SK-N-SH (cell line): Measurements from ENCODE around the gene MAP2. TPM values are rescaled to one million over a fixed set of nuclear protein-coding genes. Genes with fewer than 3 reads are reported as not detected.

ENCODE experiments used
- CTCF ChIA-PET: fragments of 300-600, 350-600 bp; formaldehyde crosslinking; extraction: SDS; loops from one replicate; lab custom pipeline; 2021; lab: Yijun Ruan, JAX
- POLR2A ChIA-PET: fragments of 350-600 bp; sonication (Branson Sonifier 250); formaldehyde crosslinking; extraction: SDS; loops from one replicate; lab custom pipeline; 2020; ENCODE audit warnings: antibody characterized with exemption, inconsistent platforms; lab: Yijun Ruan, JAX
- DNase-seq: peaks from one replicate; pipeline ENCODE4 v3.0.0; 2012
- H2AFZ ChIP-seq: fragments of 200-600 bp; sonication (generic); 2 replicates; pipeline ENCODE4 v1.8.1; 2016; ENCODE audit warnings: antibody characterized with exemption, mild to moderate bottlenecking, low read depth
- H3F3A ChIP-seq: fragments of 200-600 bp; sonication (generic); replicated peaks from 2 replicates; pipeline ENCODE3; 2016; ENCODE audit warnings: antibody characterized with exemption, mild to moderate bottlenecking; ENCODE audit not compliant: insufficient read depth
- H3K27ac ChIP-seq, 2 experiments: fragments of 200-500 bp in 1 of 2; fragments of 200-600 bp in 1 of 2; sonication (Bioruptor generic) in 1 of 2; sonication (generic), shearing (Covaris generic) in 1 of 2; 2 replicates each; pipeline versions ENCODE4 v1.5.1 to v1.6.1; 2014 to 2016; ENCODE audit warnings: low read depth in 2 of 2, inconsistent platforms in 1 of 2, low read length in 1 of 2, mild to moderate bottlenecking in 1 of 2, mixed read lengths in 1 of 2
- H3K27me3 ChIP-seq: fragments of 200-600 bp; sonication (generic), shearing (Covaris generic); 2 replicates; pipeline ENCODE4 v1.6.1; 2016; ENCODE audit warnings: mixed run types; ENCODE audit not compliant: insufficient read depth
- H3K36me3 ChIP-seq, 2 experiments: fragments of 200-500 bp in 1 of 2; fragments of 200-600 bp in 1 of 2; sonication (Bioruptor generic) in 1 of 2; sonication (generic) in 1 of 2; replicated peaks in 1 of 2; 2 replicates each; pipeline versions ENCODE3 to v1.5.1; 2014 to 2016; ENCODE audit warnings: low read length in 1 of 2, mild to moderate bottlenecking in 1 of 2; ENCODE audit not compliant: insufficient read depth in 2 of 2, control insufficient read depth in 1 of 2
- H3K4me1 ChIP-seq, 2 experiments: fragments of 200-500 bp in 1 of 2; fragments of 200-600 bp in 1 of 2; sonication (Bioruptor generic) in 1 of 2; sonication (generic), shearing (Covaris generic) in 1 of 2; 2 replicates each; pipeline versions ENCODE4 v1.5.1 to v1.6.1; 2014 to 2016; ENCODE audit warnings: low read depth in 1 of 2, low read length in 1 of 2, mixed run types in 1 of 2; ENCODE audit not compliant: insufficient read depth in 2 of 2, control insufficient read depth in 1 of 2
- H3K4me2 ChIP-seq: fragments of 200-600 bp; sonication (generic), shearing (Covaris generic); 2 replicates; pipeline ENCODE4 v1.6.1; 2017; ENCODE audit warnings: mixed run types
- H3K4me3 ChIP-seq, 2 experiments: fragments of 200-500 bp in 1 of 2; fragments of 200-600 bp in 1 of 2; sonication (Bioruptor generic) in 1 of 2; sonication (generic), shearing (Covaris generic) in 1 of 2; 2 replicates each; pipeline versions ENCODE4 v1.5.1 to v1.8.1; 2014 to 2016; ENCODE audit warnings: low read depth in 2 of 2, inconsistent platforms in 1 of 2, low read length in 1 of 2, mild to moderate bottlenecking in 1 of 2, mixed read lengths in 1 of 2, moderate library complexity in 1 of 2
- H3K79me2 ChIP-seq: fragments of 200-600 bp; sonication (generic); 2 replicates; pipeline ENCODE4 v1.8.1; 2017; ENCODE audit warnings: mild to moderate bottlenecking; ENCODE audit not compliant: insufficient read depth
- H3K9ac ChIP-seq: fragments of 200-600 bp; sonication (generic); 2 replicates; pipeline ENCODE4 v1.6.1; 2017; ENCODE audit warnings: mixed run types
- H3K9me2 ChIP-seq: fragments of 200-600 bp; sonication (generic); 2 replicates; pipeline ENCODE4 v1.6.1; 2017; ENCODE audit warnings: mixed run types
- H3K9me3 ChIP-seq: fragments of 200-600 bp; sonication (generic); 2 replicates; pipeline ENCODE4 v1.6.1; 2017; ENCODE audit warnings: mixed run types, mild to moderate bottlenecking, moderate library complexity
- H4K20me1 ChIP-seq: fragments of 200-600 bp; sonication (generic); 2 replicates; pipeline ENCODE4 v1.6.1; 2017; ENCODE audit warnings: mild to moderate bottlenecking, mixed run types; ENCODE audit not compliant: insufficient read depth
- CTCF ChIP-seq: fragments of 200-600 bp; sonication (generic); IDR thresholded peaks from 2 replicates; pipeline ENCODE4 v1.6.1; 2017; ENCODE audit warnings: antibody characterized with exemption, mild to moderate bottlenecking, moderate library complexity
- FOSL2 ChIP-seq: IDR thresholded peaks from 2 replicates; pipeline ENCODE4 v1.4.0; 2012; ENCODE audit warnings: low read depth, mild to moderate bottlenecking, moderate library complexity, borderline replicate concordance
- FOXJ3 ChIP-seq: sonication (generic); formaldehyde crosslinking; IDR thresholded peaks from 2 replicates; pipeline ENCODE4 v1.5.1; 2020; ENCODE audit warnings: mild to moderate bottlenecking, missing genetic modification reagents
- FOXM1 ChIP-seq: IDR thresholded peaks from 2 replicates; pipeline ENCODE4 v1.4.0; 2012; ENCODE audit warnings: low read depth, mild to moderate bottlenecking
- GABPA ChIP-seq: IDR thresholded peaks from 2 replicates; pipeline ENCODE4 v1.4.0; 2012; ENCODE audit warnings: low read depth, mild to moderate bottlenecking
- GATA2 ChIP-seq: sonication (generic); formaldehyde crosslinking; IDR thresholded peaks from 2 replicates; pipeline ENCODE4 v1.5.0; 2020; ENCODE audit warnings: mild to moderate bottlenecking, missing genetic modification reagents
- JUND ChIP-seq: IDR thresholded peaks from 2 replicates; pipeline ENCODE4 v1.4.0; 2012
- NFIC ChIP-seq: IDR thresholded peaks from 2 replicates; pipeline ENCODE4 v1.4.0; 2012; ENCODE audit warnings: borderline replicate concordance
- NRF1 ChIP-seq: IDR thresholded peaks from 2 replicates; pipeline ENCODE4 v1.6.1; 2012; ENCODE audit warnings: low read depth, mild to moderate bottlenecking, low read length
- PBX3 ChIP-seq: IDR thresholded peaks from 2 replicates; pipeline ENCODE4; 2012
- POLR2AphosphoS5 ChIP-seq: IDR thresholded peaks from 2 replicates; pipeline ENCODE4 v1.6.1; 2012; ENCODE audit warnings: low read depth, low read length
- RCOR1 ChIP-seq: fragments of 150-350 bp; IDR thresholded peaks from 2 replicates; pipeline ENCODE4 v1.6.1; 2017; ENCODE audit warnings: antibody characterized with exemption, low read length
- RXRA ChIP-seq: IDR thresholded peaks from 2 replicates; pipeline ENCODE4 v1.4.0; 2012; ENCODE audit warnings: low read depth, mild to moderate bottlenecking, borderline replicate concordance
- SIN3A ChIP-seq: IDR thresholded peaks from 2 replicates; pipeline ENCODE4 v1.6.1; 2012; ENCODE audit warnings: low read depth, mild to moderate bottlenecking, low read length, moderate library complexity, borderline replicate concordance
- YY1 ChIP-seq: IDR thresholded peaks from 2 replicates; pipeline ENCODE4 v1.4.0; 2012; ENCODE audit warnings: low read depth, mild to moderate bottlenecking
- polyA plus RNA-seq, 3 experiments: library from polyadenylated mRNA; depleted of rRNA; stranded (reverse); fragments of >200 nt; gene quantifications; 2 replicates each; pipeline ENCODE4 v1.2.3, GENCODE V29; 2012
- TF ChIP-seq, protein P1 (sequence below): IDR thresholded peaks from 2 replicates; pipeline ENCODE4 v1.4.0; 2012; ENCODE audit warnings: low read depth, borderline replicate concordance
- TF ChIP-seq, protein P2 (sequence below): IDR thresholded peaks from 2 replicates; pipeline ENCODE4 v1.4.0; 2012; ENCODE audit warnings: low read depth, borderline replicate concordance

Gene MAP2
- polyA plus RNA-seq, 1 of the 3 experiments (the other 2 are of a cell fraction) = 7.8 TPM

DNA sequence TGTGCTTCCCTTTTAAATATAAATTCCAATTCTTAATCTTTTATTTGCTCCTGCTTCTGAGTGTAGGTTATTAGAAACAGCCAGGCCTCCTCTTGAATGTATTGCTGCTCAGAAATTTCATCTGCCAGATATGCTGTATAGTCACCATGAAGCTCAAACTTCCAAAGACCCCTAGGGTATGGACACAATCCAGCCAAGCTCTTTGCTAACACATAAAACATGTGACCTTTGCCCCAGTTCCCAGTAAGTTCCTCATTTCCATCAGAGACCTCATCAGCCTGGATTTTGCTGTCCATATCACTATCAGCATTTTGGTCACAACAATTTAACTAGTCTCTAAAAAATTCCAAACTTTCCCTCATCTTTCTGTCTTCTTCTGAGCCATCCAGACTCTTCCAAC lies 75.2 kb downstream of the MAP2 start:
- no peak overlapping the region for H3K27ac ChIP-seq
- CTCF ChIA-PET = interaction anchor here (1.1 to 1.5 kb wide), 2 partner anchors 74 to 164 kb away, joined by 3 to 6 read pairs; no protein-coding TSS in a partner anchor
- H3K79me2 ChIP-seq = no peaks in the 10 kb centered on the region
- H3K36me3 ChIP-seq = no peaks in the 10 kb centered on the region
- H2AFZ ChIP-seq = no peak overlapping the region
- TF ChIP-seq JUND (no peak), NFIC (no peak), FOXM1 (no peak), GATA2 (CRISPR knock-in tag) (no peak), GABPA (no peak), POLR2AphosphoS5 (no peak), FOSL2 (no peak), CTCF (no peak), SIN3A (no peak), FOXJ3 (CRISPR knock-in tag) (no peak), NRF1 (no peak), RXRA (no peak), YY1 (no peak), RCOR1 (no peak), PBX3 (no peak)
- TF ChIP-seq, protein P1, sequence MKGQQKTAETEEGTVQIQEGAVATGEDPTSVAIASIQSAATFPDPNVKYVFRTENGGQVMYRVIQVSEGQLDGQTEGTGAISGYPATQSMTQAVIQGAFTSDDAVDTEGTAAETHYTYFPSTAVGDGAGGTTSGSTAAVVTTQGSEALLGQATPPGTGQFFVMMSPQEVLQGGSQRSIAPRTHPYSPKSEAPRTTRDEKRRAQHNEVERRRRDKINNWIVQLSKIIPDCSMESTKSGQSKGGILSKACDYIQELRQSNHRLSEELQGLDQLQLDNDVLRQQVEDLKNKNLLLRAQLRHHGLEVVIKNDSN = no peak
- TF ChIP-seq, protein P2, sequence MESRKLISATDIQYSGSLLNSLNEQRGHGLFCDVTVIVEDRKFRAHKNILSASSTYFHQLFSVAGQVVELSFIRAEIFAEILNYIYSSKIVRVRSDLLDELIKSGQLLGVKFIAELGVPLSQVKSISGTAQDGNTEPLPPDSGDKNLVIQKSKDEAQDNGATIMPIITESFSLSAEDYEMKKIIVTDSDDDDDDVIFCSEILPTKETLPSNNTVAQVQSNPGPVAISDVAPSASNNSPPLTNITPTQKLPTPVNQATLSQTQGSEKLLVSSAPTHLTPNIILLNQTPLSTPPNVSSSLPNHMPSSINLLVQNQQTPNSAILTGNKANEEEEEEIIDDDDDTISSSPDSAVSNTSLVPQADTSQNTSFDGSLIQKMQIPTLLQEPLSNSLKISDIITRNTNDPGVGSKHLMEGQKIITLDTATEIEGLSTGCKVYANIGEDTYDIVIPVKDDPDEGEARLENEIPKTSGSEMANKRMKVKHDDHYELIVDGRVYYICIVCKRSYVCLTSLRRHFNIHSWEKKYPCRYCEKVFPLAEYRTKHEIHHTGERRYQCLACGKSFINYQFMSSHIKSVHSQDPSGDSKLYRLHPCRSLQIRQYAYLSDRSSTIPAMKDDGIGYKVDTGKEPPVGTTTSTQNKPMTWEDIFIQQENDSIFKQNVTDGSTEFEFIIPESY = no peak
- TF ChIP-seq, all 33 proteins: peak for 0
- peaks cover 2 to 9% of the 10 kb centered on the region in 2 experiments for H3K4me1 ChIP-seq
- H3K27me3 ChIP-seq = no peaks in the 10 kb centered on the region
- no peak overlapping the region for H3K4me2 ChIP-seq
- H3K4me3 ChIP-seq = no peak overlapping the region
- H3K9me3 ChIP-seq = no peaks in the 10 kb centered on the region
- no peak for DNase-seq
- no peaks in the 10 kb centered on the region for H4K20me1 ChIP-seq
- H3K9ac ChIP-seq = no peak overlapping the region
- no peaks in the 10 kb centered on the region for H3K9me2 ChIP-seq
- POLR2A ChIA-PET = no interaction called here
- H3F3A ChIP-seq = peaks cover 23% of the 10 kb centered on the region
